DMS 273 treated with DMSO at 0.1 percent for 48 hours (cell line): Measurements from ENCODE around the gene DOCK3.
"Not testable (repeated sequence)": the region's sequence is repeated elsewhere in the genome, so short reads cannot be mapped to it uniquely, and the experiment has no call there.

ENCODE experiments used
- DNase-seq: peaks from one replicate; lab custom pipeline; 2025; lab: John Stamatoyannopoulos, UW

Gene DOCK3

DNA sequence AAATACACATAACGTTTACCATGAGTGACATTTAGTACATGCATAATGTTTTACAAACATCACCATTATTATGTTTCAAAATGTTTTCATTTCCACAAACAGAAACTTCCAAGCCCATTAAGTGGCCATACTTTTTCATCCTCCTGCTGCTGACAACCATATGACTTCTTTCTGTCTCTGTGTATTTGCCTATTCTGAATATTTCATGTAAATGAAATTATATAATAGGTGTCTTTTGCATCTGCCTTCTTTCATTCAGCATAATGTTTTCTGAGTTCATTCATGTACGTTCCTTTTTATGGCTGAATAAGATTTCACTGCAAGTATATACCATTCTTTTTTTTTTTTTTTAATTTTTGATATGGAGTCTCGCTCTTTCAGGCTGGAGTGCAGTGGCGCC lies 209.0 kb downstream of the DOCK3 start:
- no peak for DNase-seq

DNA sequence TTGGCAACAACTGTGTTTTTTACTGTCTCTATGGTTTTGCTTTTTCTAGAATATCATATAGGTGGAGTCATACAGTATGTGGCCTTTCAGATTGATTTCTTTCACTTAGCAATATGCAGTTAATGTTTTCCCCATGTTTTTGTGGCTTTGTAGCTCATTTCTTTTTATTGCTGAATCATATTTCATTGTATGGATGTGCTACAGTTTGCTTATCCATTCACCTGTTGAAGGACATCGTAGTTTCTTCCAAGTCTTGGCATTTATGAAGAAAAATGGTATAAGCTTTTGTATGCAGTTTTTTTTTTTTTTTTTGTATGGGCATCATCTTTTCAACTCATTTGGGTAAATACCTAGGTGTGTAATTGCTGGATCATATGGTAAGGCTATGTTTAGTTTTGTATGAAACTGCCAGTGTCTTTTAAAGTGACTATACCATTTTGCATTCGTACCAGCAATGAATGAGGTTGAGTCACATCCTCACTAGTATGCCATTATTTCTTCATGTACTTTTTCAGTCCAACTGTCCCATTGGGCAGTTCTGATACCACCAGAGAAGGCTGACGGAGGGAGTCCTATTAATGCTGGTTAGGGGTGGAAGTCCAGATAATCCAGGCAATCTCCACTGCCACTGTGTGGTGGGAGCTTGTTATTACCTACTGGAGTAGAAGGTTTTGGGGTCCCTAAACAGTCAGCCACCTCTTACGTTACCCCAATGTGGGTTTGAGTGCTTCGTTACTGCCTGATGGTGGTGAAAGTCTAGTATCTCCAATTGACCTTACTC lies 210.5 kb downstream of the DOCK3 start:
- DNase-seq, result no peak

GRCh38 chr3:50890688-50891344 lies 216.1 kb downstream of the DOCK3 start:
- DNase-seq, result no peak

DNA sequence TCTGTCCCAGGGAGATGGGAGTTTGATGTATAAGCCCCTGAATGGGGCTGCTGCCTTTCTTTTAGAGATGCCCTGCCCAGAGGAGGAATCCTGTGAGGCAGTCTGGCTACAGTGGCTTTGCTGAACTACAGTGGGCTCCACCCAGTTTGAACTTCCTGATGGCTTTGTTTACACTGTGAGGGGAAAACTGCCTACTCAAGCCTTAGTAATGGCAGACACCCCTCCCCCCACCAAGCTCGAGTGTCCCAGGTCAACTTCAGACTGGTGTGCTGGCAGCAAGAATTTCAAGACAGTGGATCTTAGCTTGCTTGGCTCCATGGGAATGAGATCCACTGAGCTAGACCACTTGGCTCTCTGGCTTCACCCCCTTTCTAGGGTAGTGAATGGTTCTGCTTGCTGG lies 226.4 kb downstream of the DOCK3 start:
- DNase-seq, result not testable (repeated sequence)

DNA sequence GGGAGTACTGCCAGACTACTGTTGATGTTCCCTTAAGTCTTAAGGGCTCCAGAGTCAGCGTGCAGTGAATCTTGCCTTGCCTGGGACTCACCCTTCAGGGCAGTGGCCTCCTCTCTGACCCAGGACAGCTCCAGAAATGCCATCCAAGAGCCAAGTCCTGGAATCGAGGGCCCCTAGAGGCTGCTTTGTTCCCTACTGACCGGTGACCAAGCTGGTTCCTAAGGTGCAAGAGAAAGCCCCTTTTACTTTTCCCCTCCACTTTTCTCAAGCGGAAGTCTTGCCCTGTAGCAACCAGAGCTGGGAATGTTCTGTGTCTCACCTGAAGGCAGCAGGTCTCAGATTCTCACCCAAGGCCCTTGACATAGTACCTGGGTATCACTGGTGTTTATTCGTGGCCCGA lies 238.0 kb downstream of the DOCK3 start:
- DNase-seq, result no peak

DNA sequence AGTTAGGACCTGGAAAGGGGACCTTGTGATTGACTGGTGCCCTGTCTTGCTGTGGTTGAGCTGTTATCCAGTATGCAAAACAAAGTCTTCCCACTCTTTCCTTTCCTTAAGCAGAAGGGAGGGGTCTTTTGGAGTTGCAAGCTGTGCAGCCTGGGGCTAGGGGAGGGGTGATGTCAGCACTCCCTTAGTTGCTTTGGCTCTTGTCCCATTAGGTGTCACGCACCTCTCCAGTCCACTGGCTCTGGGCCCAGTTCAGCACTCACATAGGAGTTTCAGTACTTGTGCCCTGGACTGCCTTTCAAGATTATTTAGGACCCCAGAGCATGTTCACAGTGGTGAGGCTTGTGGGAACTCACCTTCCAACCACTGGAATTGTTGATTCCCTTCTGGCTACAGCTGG lies 238.5 kb downstream of the DOCK3 start:
- DNase-seq, result no peak

DNA sequence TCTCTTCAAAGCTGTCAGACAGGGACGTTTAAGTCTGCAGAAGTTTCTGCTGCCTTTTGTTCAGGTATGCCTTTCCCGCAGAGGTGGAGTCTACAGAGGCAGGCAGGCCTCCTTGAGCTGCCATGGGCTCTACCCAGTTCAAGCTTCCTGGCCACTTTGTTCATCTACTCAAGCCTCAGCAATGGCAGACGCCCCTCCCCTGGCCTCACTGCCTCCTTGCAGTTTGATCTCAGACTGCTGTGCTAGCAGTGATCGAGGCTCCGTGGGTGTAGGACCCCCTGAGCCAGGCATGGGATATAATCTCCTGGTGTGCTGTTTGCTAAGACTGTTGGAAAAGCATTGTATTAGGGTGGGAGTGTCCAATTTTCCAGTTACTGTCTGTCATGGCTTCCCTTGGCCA lies 247.3 kb downstream of the DOCK3 start:
- not testable (repeated sequence) for DNase-seq

DNA sequence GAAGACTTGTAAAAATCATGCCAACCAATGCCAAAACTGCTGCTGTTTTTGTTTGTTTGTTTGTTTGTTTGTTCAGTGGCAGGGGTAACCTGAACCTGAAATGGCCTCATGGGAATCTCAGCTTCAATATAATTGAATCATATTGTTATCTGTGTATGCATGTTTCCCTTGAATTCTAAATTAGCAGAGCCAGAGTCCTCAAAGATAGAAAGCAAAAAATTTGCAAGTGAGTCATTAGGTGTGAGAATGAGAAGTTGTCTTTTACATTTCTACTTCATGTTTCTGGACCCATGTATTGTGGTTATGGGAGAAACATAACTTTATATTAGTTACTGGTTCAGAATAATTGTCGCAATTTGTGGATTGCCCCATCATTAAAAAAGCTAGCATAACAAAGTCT lies 249.2 kb downstream of the DOCK3 start:
- DNase-seq, result no peak

DNA sequence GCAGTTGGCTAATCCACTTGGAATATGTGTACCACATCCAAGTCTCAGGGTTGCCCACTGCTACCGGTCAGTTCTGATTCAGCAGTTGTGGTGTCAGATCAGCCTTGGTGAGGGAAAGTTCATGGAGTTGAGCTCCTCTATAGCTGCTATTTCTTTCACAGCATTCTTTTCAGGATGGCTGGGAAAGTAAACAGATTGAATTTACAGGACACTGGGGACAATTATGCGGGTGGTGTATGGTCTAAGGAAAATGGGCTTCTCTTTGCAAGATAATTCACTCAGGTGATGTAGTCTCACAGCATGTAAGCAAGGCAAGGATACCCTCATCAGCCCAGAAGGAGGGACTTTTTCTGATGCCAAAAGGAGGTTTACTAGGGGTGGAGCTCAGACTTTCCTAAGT lies 249.9 kb downstream of the DOCK3 start:
- DNase-seq, result no peak

GRCh38 chr3:50926868-50927267 lies 252.1 kb downstream of the DOCK3 start:
- no peak for DNase-seq

GRCh38 chr3:50930371-50931208 lies 255.9 kb downstream of the DOCK3 start:
- no peak for DNase-seq

DNA sequence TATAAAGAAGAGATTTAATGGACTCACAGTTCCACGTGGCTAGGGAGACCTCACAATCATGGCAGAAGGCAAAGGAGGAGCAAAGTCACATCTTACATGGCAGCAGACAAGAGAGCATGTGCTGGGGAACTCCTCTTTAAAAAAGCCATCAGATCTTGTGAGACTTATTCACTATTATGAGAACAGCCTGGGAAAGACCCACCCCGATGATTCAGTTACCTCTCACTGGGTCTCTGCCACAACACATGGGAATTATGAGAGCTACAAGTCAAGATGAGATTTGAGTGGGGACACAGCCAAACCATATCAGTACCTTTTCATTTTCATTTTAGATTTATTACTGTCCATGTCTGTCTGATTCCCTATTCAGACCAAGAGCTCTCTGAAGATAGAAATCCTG lies 258.2 kb downstream of the DOCK3 start:
- not testable (repeated sequence) for DNase-seq

- DNase-seq, result no peak
Observed at GRCh38 chr3:50936389-50936788, 261.7 kb downstream of the DOCK3 start.

DNA sequence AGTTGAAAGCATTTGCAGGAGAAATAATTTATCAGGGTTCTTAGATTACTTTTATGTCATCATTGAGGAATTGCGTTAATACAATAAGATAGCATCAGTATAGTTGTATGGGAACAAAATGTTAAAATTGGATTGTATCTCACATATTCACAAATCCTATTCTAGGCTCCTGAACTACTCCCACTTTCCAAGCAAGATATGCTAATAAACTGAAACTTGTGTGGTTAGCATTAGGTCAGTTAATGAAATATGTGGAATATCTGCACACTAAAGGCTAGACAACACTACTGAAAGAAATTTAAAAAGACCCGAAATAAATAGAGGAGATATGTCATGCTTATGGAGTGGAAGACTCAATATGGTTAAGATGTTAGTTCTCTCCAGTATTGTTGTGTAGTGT lies 272.7 kb downstream of the DOCK3 start:
- DNase-seq, result no peak

- no peak for DNase-seq
Observed at GRCh38 chr3:50950591-50950990, 275.9 kb downstream of the DOCK3 start.

DNA sequence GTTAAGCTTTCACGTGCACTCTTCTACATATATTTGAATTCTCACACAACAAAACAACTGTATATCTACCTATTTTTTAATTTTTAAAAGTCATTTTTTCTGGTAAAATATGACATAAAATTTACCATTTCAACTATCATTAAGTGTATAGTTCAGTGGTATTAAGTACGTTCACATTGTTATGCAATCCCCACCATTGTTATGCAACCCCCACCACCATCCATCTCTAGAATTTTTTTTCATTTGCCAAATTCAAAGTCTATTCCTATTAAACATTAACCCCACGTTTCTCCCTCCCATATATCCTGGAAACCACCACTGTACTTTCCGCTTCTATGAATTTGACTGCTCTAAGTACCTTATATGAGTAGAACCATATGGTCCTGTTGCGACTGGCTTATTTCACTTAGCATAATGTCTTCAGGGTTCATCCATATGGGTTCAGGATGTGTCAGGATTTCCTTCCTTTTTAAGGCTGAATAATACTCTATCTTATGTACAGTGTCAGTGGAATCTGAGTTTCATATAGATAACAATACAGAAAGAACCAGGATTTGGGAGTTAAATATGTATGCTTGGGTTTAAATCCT lies 279.2 kb downstream of the DOCK3 start:
- DNase-seq, result no peak

DNA sequence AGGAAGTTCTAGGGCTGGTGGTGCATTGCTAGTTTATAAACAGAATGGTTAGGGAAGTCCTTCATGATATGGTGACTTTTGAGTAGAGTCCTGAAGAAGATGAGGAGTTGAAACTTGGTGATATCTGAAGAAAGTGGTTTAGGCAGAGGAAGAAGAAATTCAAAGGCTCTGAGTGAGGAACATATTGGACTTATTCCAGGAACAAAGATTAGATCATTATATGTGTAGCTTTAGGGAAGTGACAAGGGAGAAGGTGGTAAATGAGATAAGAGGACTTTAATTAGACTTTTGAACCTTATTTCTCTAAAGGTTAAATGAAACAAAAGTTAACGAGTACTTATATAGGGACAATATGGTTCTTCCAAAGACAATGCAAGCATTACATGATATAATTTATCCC lies 286.7 kb downstream of the DOCK3 start:
- no peak for DNase-seq

DNA sequence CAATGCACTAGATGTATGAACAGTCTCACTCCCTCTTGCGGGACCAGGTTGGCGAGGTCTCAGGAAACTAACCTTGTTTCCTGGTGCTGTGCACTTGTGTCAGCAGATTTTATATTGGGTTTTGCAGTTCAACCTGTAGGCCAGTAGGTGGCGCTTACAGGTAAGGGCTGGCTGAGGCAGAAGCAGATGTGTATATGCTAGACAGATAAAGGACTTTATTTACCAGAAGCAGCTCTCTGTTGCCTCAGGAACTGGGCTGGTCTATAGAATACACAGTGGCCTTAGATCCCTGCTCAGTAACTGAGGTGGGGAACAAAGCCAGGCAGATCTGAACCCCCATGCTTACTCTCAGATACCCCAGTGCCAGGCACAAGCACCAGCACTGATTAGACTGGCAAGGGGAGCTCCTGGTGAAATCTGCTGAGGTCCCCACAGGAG lies 296.8 kb downstream of the DOCK3 start:
- peak; percentile 22 for DNase-seq

DNA sequence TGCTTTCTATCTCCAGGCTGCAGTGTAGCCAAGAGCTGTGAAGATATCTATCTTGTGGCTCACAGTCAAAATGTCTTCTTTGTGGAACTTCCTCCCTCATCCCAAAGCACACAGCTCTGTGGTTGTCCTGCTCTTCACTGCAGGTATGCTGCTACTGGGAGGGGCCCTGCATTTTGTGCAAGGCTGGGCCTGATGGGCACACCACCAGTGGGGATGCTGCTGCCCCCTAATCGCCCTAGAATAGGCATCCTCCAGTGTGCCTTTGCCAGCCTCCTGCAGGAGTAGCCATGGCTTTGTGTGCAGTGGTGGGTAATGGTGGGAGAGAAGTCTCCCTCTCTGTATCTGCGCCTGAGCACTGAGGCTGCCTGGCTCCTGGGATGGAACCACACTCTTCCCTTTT lies 297.3 kb downstream of the DOCK3 start:
- no peak for DNase-seq

DNA sequence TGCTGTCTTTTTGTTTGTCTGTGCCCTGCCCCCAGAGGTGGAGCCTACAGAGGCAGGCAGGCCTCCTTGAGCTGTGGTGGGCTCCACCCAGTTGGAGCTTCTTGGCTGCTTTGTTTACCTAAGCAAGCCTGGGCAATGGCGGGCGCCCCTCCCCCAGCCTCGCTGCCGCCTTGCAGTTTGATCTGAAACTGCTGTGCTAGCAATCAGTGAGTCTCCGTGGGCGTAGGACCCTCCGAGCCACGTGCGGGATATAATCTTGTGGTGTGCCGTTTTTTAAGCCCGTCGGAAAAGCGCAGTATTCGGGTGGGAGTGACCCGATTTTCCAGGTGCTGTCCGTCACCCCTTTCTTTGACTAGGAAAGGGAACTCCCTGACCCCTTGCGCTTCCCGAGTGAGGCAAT lies 303.9 kb downstream of the DOCK3 start:
- not testable (repeated sequence) for DNase-seq

GRCh38 chr3:50978991-50979667 lies 304.4 kb downstream of the DOCK3 start:
- no peak for DNase-seq
